ENCODE data around the gene FAM163B.

DNA sequence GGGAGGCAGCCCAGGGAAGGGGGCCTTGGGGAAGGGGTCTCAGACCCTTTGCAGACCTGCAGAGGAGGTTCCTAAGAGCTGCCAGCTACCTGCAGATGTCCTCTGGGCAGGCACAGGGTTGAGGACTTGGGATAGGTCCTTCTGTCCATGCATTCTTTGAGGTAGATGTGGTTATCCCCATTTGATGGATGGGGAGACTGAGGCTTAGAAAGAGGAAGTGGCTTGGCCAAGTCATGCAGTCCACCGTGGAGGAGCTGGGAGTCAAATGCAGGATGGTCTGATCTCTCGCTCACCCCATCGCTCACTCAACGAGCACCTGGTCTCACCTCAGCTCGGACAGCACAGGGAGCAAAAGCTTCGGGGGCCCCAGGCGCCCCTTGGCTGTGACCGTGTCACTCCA lies 54.5 kb downstream of the FAM163B start:
- TF ChIP-seq CTCF (IDR thresholded peaks at IDR 0.05; ENCODE audit: low read length), result no peak
- no peak for TF ChIP-seq EZH2 (IDR thresholded peaks at IDR 0.05; ENCODE audit: borderline replicate concordance, low read length)
